ENCODE results near the gene SAMM50.

- TF ChIP-seq CTCF (conservative IDR thresholded peaks at IDR 0.05; ENCODE audit: low read depth in 2 of 2) = no peak
- no peak for TF ChIP-seq EZH2 (IDR thresholded peaks at IDR 0.05; ENCODE audit: low read depth, unreplicated experiment)
- TF ChIP-seq POLR2AphosphoS5 (IDR thresholded peaks at IDR 0.05; ENCODE audit: low read depth) = no peak
Observed at GRCh38 chr22:43953988-43954785, 1.1 kb upstream of the SAMM50 start.
